ENCODE data around the gene COQ4. TPM values are rescaled to one million over a fixed set of nuclear protein-coding genes. Genes with fewer than 3 reads are reported as not detected.

COQ4 gene
- total RNA-seq, 1 donor: 34.9 TPM

DNA sequence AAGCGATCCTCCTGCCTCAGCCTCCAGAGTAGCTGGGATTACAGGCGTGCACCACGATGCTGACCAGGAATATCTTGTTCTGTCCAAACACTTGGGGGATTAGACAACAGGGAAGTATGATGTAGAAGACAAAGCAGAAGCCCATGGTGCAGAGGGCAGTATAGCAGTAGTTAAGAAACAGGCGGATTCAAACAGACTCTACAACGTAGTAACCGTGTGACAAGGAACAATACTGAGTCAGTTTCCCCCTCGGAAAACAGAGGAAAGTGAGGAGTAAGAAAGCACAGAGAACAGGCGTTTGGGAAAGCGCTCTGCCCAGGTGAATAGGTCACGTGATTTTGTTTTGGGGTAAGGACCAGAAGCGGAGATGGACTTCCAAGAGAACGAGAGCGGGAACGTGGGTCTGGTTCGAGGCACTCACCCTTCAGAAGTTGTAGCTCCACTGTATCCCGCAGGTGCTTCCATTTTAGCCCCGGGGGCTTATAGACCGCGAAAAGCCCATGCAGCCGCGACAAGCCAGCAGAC is 698 bp upstream of the COQ4 start:
- no peak for TF ChIP-seq CTCF (IDR thresholded peaks at IDR 0.05; ENCODE audit: insufficient read depth, low read length)
- peak overlapping the region; percentile 98 for H3K4me3 ChIP-seq (ENCODE audit: low read depth, low read length)
- no peak for DNase-seq (ENCODE audit: low read depth)

DNA sequence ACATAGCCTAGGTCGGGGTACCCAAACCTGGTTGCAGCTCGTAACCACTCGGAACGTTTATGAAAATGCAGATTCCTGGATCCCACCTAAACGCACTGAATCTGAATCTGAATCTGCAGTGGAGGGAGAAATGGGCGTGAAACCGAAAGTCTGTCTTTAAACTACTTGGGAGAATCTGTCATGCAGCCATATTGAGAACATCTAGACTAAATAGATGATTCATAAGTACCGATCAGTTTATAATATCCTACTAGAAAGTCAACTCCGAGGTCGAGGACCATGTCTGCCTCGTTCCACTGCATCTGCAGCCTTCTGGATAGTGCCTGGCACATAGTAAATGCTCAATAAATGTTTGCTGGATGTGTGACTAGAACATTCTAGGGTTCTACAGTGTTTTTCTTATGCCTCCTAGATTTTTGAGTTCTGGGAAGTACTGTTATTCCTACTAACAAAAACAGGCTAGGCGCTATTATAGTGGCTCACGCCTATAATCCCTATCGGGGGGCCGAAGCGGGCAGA is 632 bp downstream of the COQ4 start:
- TF ChIP-seq CTCF (IDR thresholded peaks at IDR 0.05; ENCODE audit: insufficient read depth, low read length): no peak
- peak; percentile 34 for DNase-seq (ENCODE audit: low read depth)
- H3K4me3 ChIP-seq (ENCODE audit: low read depth, low read length): peak overlapping the region; percentile 98

DNA sequence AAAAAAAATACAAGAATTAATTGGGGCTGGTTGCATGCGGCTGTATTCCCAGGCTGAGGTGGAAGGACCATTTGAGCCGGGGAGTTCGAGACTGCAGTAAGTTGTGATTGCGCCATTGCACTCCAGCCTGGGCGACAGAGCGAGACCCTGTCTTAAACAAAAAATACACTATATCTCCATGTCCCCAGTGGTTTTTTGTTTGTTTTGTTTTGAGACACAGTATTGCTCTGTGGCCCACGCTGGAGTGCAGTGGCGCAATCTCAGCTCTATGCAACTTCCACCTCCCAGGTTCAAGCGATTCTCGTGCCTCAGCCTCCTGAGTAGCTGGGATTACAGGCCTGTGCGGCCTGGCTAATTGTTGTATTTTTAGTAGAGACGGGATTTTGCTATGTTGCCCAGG is 1.2 kb downstream of the COQ4 start:
- H3K4me3 ChIP-seq (ENCODE audit: low read depth, low read length): peak overlapping the region; percentile 98
- no peak for TF ChIP-seq CTCF (IDR thresholded peaks at IDR 0.05; ENCODE audit: insufficient read depth, low read length)
- DNase-seq (ENCODE audit: low read depth): no peak

GRCh38 chr9:128324401-128324800 is 1.8 kb downstream of the COQ4 start:
- no peak overlapping the region for H3K4me3 ChIP-seq (ENCODE audit: low read depth, low read length)
- no peak for DNase-seq (ENCODE audit: low read depth)
- TF ChIP-seq CTCF (IDR thresholded peaks at IDR 0.05; ENCODE audit: insufficient read depth, low read length): no peak

DNA sequence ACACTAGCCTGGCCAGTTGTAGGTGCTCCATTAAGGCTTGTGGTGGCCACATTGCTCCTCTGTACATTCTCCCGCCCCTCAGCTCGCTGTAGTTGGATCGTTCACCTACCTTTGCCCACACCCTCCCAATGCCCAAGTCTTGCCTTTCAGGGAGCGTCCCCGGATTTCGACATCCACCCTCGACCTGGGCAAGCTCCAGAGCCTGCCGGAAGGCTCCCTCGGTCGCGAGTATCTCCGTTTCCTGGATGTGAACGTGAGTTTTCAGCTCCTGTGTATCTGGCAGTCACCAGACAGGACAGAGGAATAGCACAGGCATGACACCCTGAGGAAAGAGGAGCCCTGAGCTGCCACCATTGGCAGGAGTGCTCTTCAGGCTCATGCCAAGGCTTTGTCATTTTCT is 3.0 kb downstream of the COQ4 start:
- no peak overlapping the region for H3K4me3 ChIP-seq (ENCODE audit: low read depth, low read length)
- DNase-seq (ENCODE audit: low read depth): no peak
- TF ChIP-seq CTCF (IDR thresholded peaks at IDR 0.05; ENCODE audit: insufficient read depth, low read length): no peak

- no peak overlapping the region for H3K4me3 ChIP-seq (ENCODE audit: low read depth, low read length)
- TF ChIP-seq CTCF (IDR thresholded peaks at IDR 0.05; ENCODE audit: insufficient read depth, low read length): no peak
- no peak for DNase-seq (ENCODE audit: low read depth)
These were observed 10.8 kb downstream of the COQ4 start for GRCh38 chr9:128333451-128333869.

DNA sequence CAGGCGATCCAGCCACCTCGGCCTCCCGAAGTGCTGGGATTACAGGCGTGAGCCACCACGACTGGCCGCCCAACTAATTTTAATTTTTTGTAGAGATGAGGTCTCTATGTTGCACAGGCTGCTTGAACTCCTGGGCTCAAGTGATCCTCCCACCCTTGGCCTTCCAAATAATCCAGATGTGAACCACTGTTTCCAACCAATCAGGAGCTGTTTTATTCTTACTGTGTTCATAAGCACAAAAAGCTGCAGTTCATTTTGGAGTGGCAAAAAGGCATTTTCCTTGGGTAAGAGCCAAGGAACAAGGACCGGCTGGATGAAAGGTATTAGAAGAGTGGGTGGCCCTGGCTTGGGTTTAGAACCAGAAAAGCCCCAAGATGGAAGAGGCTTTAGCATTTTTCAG is 12.5 kb downstream of the COQ4 start:
- TF ChIP-seq CTCF (IDR thresholded peaks at IDR 0.05; ENCODE audit: insufficient read depth, low read length): no peak
- DNase-seq (ENCODE audit: low read depth): no peak
- no peak overlapping the region for H3K4me3 ChIP-seq (ENCODE audit: low read depth, low read length)

Measured in fibroblast of the aortic adventitia (primary cell).